ENCODE data around the gene RBMS1.

The RBMS1 gene

DNA sequence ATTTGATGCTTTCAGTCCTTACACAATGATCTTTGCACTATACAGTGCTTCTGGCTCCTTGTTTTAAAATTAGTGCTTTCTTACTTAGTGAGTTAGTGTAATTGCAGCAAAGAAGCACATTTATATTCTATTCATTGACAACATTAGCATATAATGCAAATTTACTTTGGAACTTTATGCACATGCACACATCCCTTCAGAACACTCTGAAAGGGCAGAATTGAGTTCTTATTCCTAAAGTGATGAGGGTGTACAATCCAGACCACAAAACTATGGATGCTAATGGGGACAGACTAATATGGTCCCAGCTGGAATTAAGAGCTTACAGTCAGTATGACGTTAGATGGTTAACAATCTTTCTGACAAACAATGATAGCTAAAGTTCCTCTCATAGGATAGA, 127.1 kb downstream of the RBMS1 start:
- FAIRE-seq (no peak), DNase-seq (ENCODE audit: insufficient read length, low spot score) (no peak)
- no peak for TF ChIP-seq TAF1 (IDR thresholded peaks at IDR 0.05; ENCODE audit: low read depth, low read length)
- no peak for TF ChIP-seq SPI1 (IDR thresholded peaks at IDR 0.05; ENCODE audit: low read depth, low read length)
- no peak for TF ChIP-seq POLR2A (IDR thresholded peaks at IDR 0.05; ENCODE audit: low read depth, low read length)
- no peak for TF ChIP-seq POLR2AphosphoS5 (IDR thresholded peaks at IDR 0.05; ENCODE audit: low read depth, low read length)
- TF ChIP-seq POU2F2 (IDR thresholded peaks at IDR 0.05; ENCODE audit: low read depth, low read length): no peak
- TF ChIP-seq PAX5 (IDR thresholded peaks at IDR 0.05; ENCODE audit: insufficient read depth, low read length, severe bottlenecking): no peak

DNA sequence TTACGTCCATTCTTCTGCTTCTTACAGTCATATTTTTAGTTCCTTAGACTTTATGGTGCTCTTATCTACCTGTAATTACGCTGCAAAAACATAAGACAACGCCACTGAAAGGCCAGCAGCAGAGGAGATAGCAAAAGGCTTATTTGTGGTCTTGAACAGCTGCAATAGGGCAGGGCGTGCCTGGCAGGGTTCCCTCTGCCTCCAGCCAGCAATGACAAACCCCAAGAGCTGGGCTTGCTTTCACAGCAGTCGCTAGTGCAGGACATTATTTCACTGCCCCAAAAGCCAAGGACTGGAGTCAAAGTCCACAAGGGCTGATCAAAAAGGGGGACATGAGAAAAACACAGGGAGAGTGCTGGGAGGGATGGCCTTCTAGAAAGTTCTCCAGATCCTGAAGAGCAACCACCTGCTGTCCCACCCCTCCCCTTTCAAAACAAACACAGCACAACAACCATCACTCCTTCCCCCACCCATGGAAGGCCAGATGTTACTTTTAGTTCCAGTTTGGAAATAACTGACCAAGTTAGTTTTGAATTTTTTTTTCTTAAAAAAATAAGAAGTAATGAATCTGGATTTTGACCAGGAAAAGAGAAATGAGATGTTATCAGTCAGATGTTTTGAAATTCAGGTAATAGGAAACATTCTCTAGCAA, 127.8 kb downstream of the RBMS1 start:
- DNase-seq (ENCODE audit: insufficient read length, low spot score) (no peak), FAIRE-seq (no peak)
- TF ChIP-seq TAF1 (IDR thresholded peaks at IDR 0.05; ENCODE audit: low read depth, low read length) (no peak), SPI1 (IDR thresholded peaks at IDR 0.05; ENCODE audit: low read depth, low read length) (no peak), POLR2AphosphoS5 (IDR thresholded peaks at IDR 0.05; ENCODE audit: low read depth, low read length) (no peak), POU2F2 (IDR thresholded peaks at IDR 0.05; ENCODE audit: low read depth, low read length) (no peak), PAX5 (IDR thresholded peaks at IDR 0.05; ENCODE audit: insufficient read depth, low read length, severe bottlenecking) (no peak), POLR2A (IDR thresholded peaks at IDR 0.05; ENCODE audit: low read depth, low read length) (no peak)

DNA sequence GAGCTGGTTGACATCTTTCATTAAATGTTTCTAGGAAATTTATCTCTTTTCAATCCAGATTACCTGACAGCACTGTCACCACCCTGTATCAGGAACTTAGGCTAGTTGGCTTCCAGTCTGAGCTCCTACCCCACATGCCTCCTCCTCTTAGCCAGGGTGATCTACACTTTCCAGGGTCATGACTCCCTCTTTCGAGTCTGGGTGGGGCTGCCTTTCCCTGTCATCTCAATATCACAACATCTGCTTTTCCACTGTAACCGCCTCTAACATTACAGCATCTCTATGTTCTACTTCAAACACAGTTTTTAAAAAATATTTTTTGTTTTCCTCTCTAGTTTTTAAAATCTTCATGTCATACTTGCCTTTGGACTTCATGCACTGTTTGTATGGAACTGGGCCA, 129.2 kb downstream of the RBMS1 start:
- DNase-seq (ENCODE audit: insufficient read length, low spot score) (no peak), FAIRE-seq (no peak)

DNA sequence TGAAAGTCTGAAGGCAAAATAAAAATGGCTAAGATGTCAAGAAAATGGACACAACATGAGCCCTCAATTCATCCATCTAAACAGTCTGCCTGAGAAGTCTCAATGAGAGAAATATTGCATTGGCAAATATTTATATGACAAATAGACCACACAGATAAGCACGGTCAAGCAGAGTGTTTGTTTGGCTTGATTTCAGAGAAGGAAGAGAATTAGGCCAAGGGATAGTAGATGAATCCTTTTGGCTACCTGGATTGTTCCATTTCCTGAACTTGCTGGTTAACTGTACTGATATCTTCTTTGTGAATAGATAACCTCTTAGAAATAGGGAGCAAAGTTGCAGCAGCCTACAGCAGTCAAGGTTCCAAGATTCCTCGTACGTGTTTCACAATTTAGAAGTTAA, 129.6 kb downstream of the RBMS1 start:
- DNase-seq (ENCODE audit: insufficient read length, low spot score) (no peak), FAIRE-seq (no peak)
- TF ChIP-seq POU2F2 (IDR thresholded peaks at IDR 0.05; ENCODE audit: low read depth, low read length) (no peak), POLR2AphosphoS5 (IDR thresholded peaks at IDR 0.05; ENCODE audit: low read depth, low read length) (no peak), PAX5 (IDR thresholded peaks at IDR 0.05; ENCODE audit: insufficient read depth, low read length, severe bottlenecking) (no peak), POLR2A (IDR thresholded peaks at IDR 0.05; ENCODE audit: low read depth, low read length) (no peak), TAF1 (IDR thresholded peaks at IDR 0.05; ENCODE audit: low read depth, low read length) (no peak), SPI1 (IDR thresholded peaks at IDR 0.05; ENCODE audit: low read depth, low read length) (no peak)

More for the DNA sequence above, 129.2 kb downstream of the RBMS1 start:
- no peak for TF ChIP-seq POU2F2 (IDR thresholded peaks at IDR 0.05; ENCODE audit: low read depth, low read length)

DNA sequence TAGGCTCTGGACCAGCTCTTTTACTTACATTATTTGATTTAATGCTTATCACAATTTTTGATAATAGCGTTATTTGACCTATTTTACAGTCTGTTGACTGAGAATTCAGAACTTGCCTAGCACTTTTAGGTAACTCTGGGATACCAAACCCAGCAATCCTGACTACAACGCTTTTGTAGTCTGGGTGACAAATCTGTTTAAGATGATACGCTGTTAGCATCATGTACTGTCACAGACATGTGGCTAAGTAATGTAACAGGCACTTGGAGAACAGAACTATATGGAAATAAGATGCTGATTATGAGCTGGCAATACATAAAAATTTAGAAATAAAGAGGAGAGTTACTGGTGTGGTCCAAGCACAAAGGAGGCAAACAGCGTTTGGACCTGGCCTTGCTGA, 130.6 kb downstream of the RBMS1 start:
- FAIRE-seq (no peak), DNase-seq (ENCODE audit: insufficient read length, low spot score) (no peak)
- no peak for TF ChIP-seq POU2F2 (IDR thresholded peaks at IDR 0.05; ENCODE audit: low read depth, low read length)
- no peak for TF ChIP-seq TAF1 (IDR thresholded peaks at IDR 0.05; ENCODE audit: low read depth, low read length)
- no peak for TF ChIP-seq POLR2AphosphoS5 (IDR thresholded peaks at IDR 0.05; ENCODE audit: low read depth, low read length)
- no peak for TF ChIP-seq PAX5 (IDR thresholded peaks at IDR 0.05; ENCODE audit: insufficient read depth, low read length, severe bottlenecking)
- TF ChIP-seq POLR2A (IDR thresholded peaks at IDR 0.05; ENCODE audit: low read depth, low read length): no peak
- TF ChIP-seq SPI1 (IDR thresholded peaks at IDR 0.05; ENCODE audit: low read depth, low read length): no peak

DNA sequence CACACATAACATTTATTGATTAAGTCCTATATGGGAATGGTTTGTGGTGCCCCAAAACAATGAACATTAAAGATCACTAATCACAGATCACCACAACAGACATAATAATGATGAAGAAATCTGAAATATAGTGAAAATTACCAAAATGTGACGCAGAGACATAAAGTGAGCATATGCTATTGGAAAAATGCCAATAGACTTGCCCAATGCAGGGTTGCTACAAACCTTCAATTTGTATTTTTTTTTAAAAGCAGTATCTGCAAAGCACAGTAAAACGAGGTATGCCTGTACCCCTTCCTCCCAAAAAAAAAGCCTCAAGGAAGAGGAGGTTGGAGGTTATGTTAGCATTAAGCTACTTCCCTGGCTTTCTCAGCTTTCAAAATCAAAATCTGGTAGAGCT, 131.1 kb downstream of the RBMS1 start:
- FAIRE-seq (no peak), DNase-seq (ENCODE audit: insufficient read length, low spot score) (no peak)
- TF ChIP-seq POU2F2 (IDR thresholded peaks at IDR 0.05; ENCODE audit: low read depth, low read length) (no peak), SPI1 (IDR thresholded peaks at IDR 0.05; ENCODE audit: low read depth, low read length) (no peak), POLR2A (IDR thresholded peaks at IDR 0.05; ENCODE audit: low read depth, low read length) (no peak), PAX5 (IDR thresholded peaks at IDR 0.05; ENCODE audit: insufficient read depth, low read length, severe bottlenecking) (no peak), TAF1 (IDR thresholded peaks at IDR 0.05; ENCODE audit: low read depth, low read length) (no peak), POLR2AphosphoS5 (IDR thresholded peaks at IDR 0.05; ENCODE audit: low read depth, low read length) (no peak)

DNA sequence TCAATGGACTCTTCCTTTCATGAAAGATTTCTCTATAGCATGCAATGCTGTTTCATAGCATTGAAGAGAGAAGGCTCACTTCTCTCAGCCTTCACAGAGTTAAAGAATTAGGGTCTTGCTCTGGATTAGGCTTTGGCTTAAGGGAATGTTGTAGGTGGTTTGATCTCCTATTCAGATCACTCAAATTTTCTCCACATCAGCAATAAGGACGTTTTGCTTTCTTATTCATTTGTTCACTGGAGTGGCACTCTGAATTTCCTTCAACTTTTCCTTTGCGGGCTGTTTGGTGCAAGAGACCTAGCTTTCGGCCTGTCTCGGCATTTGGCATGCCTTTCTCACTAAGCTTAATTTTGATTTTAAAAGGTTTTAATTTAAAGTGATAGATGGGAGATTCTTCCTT, 131.6 kb downstream of the RBMS1 start:
- DNase-seq (ENCODE audit: insufficient read length, low spot score): no peak
- TF ChIP-seq SPI1 (IDR thresholded peaks at IDR 0.05; ENCODE audit: low read depth, low read length): no peak
- no peak for TF ChIP-seq POU2F2 (IDR thresholded peaks at IDR 0.05; ENCODE audit: low read depth, low read length)
- no peak for TF ChIP-seq PAX5 (IDR thresholded peaks at IDR 0.05; ENCODE audit: insufficient read depth, low read length, severe bottlenecking)
- FAIRE-seq: no peak

DNA sequence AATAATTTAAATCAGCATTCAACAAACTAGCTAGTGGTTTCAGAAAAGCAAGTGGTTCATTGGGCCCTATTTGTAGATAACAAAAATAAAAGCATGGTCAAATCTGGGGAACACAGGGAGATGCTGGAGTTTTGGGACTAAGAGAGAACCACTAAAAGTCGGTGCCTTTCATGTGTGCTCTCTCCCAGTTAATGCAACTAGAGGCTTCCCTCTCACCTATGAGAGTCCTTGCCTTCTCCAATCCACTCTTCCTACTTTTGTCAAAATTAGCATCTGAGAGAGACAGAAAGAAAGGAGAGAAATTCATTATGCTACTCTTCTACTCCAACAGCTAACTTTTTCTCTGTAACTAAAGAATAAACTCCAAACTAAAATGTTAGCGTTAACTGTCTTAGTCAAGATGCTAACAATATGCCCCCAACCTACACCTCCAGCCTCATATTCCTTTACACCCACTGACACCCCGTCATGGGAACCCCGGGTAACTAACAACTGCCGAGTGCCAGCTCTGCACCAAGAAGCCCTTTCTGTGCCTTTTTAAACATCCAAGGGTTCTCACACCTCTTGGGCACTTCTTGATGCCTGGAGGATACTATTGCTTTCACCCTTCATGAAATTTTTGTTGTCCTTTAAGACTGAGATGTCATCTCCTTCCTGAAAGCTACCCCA, 133.4 kb downstream of the RBMS1 start:
- FAIRE-seq: no peak
- TF ChIP-seq POLR2A (IDR thresholded peaks at IDR 0.05; ENCODE audit: low read depth, low read length) (no peak), TAF1 (IDR thresholded peaks at IDR 0.05; ENCODE audit: low read depth, low read length) (no peak), POLR2AphosphoS5 (IDR thresholded peaks at IDR 0.05; ENCODE audit: low read depth, low read length) (no peak), SPI1 (IDR thresholded peaks at IDR 0.05; ENCODE audit: low read depth, low read length) (no peak), PAX5 (IDR thresholded peaks at IDR 0.05; ENCODE audit: insufficient read depth, low read length, severe bottlenecking) (no peak), POU2F2 (IDR thresholded peaks at IDR 0.05; ENCODE audit: low read depth, low read length) (no peak)
- DNase-seq (ENCODE audit: insufficient read length, low spot score): no peak

DNA sequence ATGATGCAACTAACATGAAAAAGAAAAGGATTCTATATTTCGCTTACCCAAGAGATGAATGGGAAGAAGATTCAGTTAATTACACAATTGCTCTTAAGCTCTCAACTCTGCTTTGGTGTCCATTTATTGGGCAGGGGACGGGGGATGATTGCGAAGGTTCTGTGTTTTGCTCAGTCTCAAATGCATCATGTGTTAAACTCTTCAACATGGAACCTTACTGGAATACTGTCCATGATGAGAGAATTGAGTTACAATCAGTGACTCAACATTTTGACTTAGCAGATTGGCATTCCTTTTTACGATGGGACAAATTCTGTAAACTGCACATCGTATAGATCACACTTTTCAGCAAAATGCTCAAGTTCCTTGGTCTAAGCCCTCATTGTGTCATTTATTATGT, 135.6 kb downstream of the RBMS1 start:
- no peak for FAIRE-seq

DNA sequence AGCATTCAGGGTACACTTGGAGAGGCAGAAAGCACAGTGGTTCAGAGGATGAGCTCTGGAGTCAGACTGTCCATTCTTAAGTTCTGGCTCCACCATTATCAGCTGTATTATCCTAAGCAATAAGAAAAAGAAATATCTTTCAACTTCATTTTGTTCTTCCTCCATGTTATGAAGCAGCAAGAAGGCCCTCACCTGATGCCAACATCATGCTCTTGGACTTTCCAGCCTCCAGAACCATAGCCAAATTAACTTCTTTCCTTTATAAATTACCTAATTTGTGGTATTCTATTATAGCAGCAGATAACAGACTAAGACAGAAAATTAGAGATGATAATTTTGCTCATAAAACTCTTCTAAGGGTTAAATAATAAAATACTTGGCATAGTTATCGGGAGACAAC, 137.1 kb downstream of the RBMS1 start:
- FAIRE-seq: no peak
- TF ChIP-seq TAF1 (IDR thresholded peaks at IDR 0.05; ENCODE audit: low read depth, low read length) (no peak), POLR2A (IDR thresholded peaks at IDR 0.05; ENCODE audit: low read depth, low read length) (no peak), SPI1 (IDR thresholded peaks at IDR 0.05; ENCODE audit: low read depth, low read length) (no peak), POU2F2 (IDR thresholded peaks at IDR 0.05; ENCODE audit: low read depth, low read length) (no peak), PAX5 (IDR thresholded peaks at IDR 0.05; ENCODE audit: insufficient read depth, low read length, severe bottlenecking) (no peak), POLR2AphosphoS5 (IDR thresholded peaks at IDR 0.05; ENCODE audit: low read depth, low read length) (no peak)
- DNase-seq (ENCODE audit: insufficient read length, low spot score): no peak

More for the DNA sequence above, 135.6 kb downstream of the RBMS1 start:
- TF ChIP-seq POU2F2 (IDR thresholded peaks at IDR 0.05; ENCODE audit: low read depth, low read length) (no peak), PAX5 (IDR thresholded peaks at IDR 0.05; ENCODE audit: insufficient read depth, low read length, severe bottlenecking) (no peak), POLR2AphosphoS5 (IDR thresholded peaks at IDR 0.05; ENCODE audit: low read depth, low read length) (no peak), TAF1 (IDR thresholded peaks at IDR 0.05; ENCODE audit: low read depth, low read length) (no peak), SPI1 (IDR thresholded peaks at IDR 0.05; ENCODE audit: low read depth, low read length) (no peak), POLR2A (IDR thresholded peaks at IDR 0.05; ENCODE audit: low read depth, low read length) (no peak)
- DNase-seq (ENCODE audit: insufficient read length, low spot score): no peak

All from GM12891 (cell line).